ENCODE results near the gene TAPT1. TPM values are rescaled to one million over a fixed set of nuclear protein-coding genes. Genes with fewer than 3 reads are reported as not detected.

Gene TAPT1
- total and polyA plus RNA-seq, 2 donors (not counting 1 experiment from before 2014, with no cell fraction given), result 58.4 to 76.0 TPM

- Histone ChIP-seq H3K9me3 (ENCODE audit: control extremely low read depth in 1 of 3, control insufficient read depth in 2 of 3, insufficient read depth in 1 of 3, low read length in 2 of 3) (no peaks in the 10 kb centered on the region), H3K36me3 (replicated peaks in 1 of 2; ENCODE audit: control extremely low read depth in 1 of 2, control insufficient read depth in 1 of 2, extremely low read depth in 1 of 2, insufficient read depth in 2 of 2, low read length in 1 of 2) (no peaks in the 10 kb centered on the region), H3K79me2 (ENCODE audit: control insufficient read depth, insufficient read depth, low read length) (peaks cover 24% of the 10 kb centered on the region), H2AFZ (ENCODE audit: insufficient read depth, low read depth, low read length, poor library complexity, severe bottlenecking) (no peak overlapping the region), H3K9ac (ENCODE audit: low read length) (no peak overlapping the region), H4K20me1 (ENCODE audit: control insufficient read depth, insufficient read depth, low read length, poor library complexity, severe bottlenecking) (no peaks in the 10 kb centered on the region), H3K27me3 (replicated peaks in 1 of 4; ENCODE audit: control extremely low read depth in 1 of 4, control insufficient read depth in 3 of 4, insufficient read depth in 4 of 4, low read length in 3 of 4) (no peaks in the 10 kb centered on the region), H3K4me1 (ENCODE audit: control insufficient read depth in 2 of 2, insufficient read depth in 2 of 2, low read length in 2 of 2) (peaks cover 45 to 52% of the 10 kb centered on the region in 2 donors), H3K27ac (ENCODE audit: low read length in 2 of 2) (peak overlapping the region in 1 of 2 donors; percentile 2), H3K4me2 (replicated peaks; ENCODE audit: low read depth, low read length, poor library complexity, severe bottlenecking) (no peak overlapping the region), H3K4me3 (ENCODE audit: control extremely low read depth in 1 of 5, extremely low read depth in 1 of 5, insufficient read depth in 1 of 5, low read depth in 2 of 5, low read length in 4 of 5) (no peak overlapping the region)
- intact Hi-C loops (cut with micrococcal nuclease), result no loop called here
- Mint-ChIP-seq H3K9me3 (ENCODE audit: insufficient read depth) (no peaks in the 10 kb centered on the region), H3K27ac (no peak overlapping the region), H3K4me1 (peaks cover 50% of the 10 kb centered on the region), H3K27me3 (no peaks in the 10 kb centered on the region), H3K4me3 (no peak overlapping the region)
- CTCF ChIA-PET, result interaction anchor here (1.0 to 1.2 kb wide), 3 partner anchors 17 to 40 kb away, joined by 3 to 5 read pairs (median 4); no protein-coding TSS in a partner anchor
- TF ChIP-seq, protein P1, sequence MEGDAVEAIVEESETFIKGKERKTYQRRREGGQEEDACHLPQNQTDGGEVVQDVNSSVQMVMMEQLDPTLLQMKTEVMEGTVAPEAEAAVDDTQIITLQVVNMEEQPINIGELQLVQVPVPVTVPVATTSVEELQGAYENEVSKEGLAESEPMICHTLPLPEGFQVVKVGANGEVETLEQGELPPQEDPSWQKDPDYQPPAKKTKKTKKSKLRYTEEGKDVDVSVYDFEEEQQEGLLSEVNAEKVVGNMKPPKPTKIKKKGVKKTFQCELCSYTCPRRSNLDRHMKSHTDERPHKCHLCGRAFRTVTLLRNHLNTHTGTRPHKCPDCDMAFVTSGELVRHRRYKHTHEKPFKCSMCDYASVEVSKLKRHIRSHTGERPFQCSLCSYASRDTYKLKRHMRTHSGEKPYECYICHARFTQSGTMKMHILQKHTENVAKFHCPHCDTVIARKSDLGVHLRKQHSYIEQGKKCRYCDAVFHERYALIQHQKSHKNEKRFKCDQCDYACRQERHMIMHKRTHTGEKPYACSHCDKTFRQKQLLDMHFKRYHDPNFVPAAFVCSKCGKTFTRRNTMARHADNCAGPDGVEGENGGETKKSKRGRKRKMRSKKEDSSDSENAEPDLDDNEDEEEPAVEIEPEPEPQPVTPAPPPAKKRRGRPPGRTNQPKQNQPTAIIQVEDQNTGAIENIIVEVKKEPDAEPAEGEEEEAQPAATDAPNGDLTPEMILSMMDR (IDR thresholded peaks at IDR 0.05), result no peak
- TF ChIP-seq EZH2 (IDR thresholded peaks at IDR 0.05; ENCODE audit: borderline replicate concordance, insufficient read depth, low read depth, low read length, poor library complexity, severe bottlenecking), result no peak
- 98% methylated on average over 5 of the region's 5 CpGs for WGBS (ENCODE audit: insufficient coverage)
- ATAC-seq (ENCODE audit: low read depth) (no peak), DNase-seq (no peak)
- POLR2A ChIA-PET, result interaction anchor here (1.4 kb wide), 1 partner anchor 9 kb away, joined by 3 read pairs; no protein-coding TSS in a partner anchor
Measured at GRCh38 chr4:16236402-16237023, 10.2 kb upstream of the TAPT1 start.

DNA sequence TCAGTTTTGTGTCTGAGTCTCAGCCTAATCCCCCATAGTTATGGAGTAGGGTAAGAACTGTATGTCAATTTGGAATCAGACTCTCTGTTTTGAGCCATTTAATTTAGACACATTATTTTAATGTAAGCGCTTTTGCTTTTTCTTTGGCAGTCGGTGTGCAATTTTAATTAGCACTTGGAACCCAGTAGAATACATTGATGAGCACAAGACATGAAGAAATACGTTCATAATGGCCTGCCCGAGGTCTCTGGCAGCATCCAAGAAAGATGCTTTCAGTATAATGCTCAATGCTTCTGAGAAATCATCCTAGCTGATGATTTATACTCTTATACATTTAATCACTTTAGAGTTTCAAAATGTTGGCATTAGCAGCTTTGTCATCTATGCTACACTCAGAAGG, 8.9 kb upstream of the TAPT1 start:
- TF ChIP-seq, protein P1 (IDR thresholded peaks at IDR 0.05), result no peak
- TF ChIP-seq EZH2 (IDR thresholded peaks at IDR 0.05; ENCODE audit: borderline replicate concordance, insufficient read depth, low read depth, low read length, poor library complexity, severe bottlenecking), result no peak
- ATAC-seq (ENCODE audit: low read depth) (no peak), DNase-seq (no peak)
- Histone ChIP-seq H3K9ac (ENCODE audit: low read length) (no peak overlapping the region), H3K79me2 (ENCODE audit: control insufficient read depth, insufficient read depth, low read length) (peaks cover 24% of the 10 kb centered on the region), H2AFZ (ENCODE audit: insufficient read depth, low read depth, low read length, poor library complexity, severe bottlenecking) (no peak overlapping the region), H3K4me3 (ENCODE audit: control extremely low read depth in 1 of 5, extremely low read depth in 1 of 5, insufficient read depth in 1 of 5, low read depth in 2 of 5, low read length in 4 of 5) (no peak overlapping the region), H3K27me3 (replicated peaks in 1 of 4; ENCODE audit: control extremely low read depth in 1 of 4, control insufficient read depth in 3 of 4, insufficient read depth in 4 of 4, low read length in 3 of 4) (no peaks in the 10 kb centered on the region), H3K36me3 (replicated peaks in 1 of 2; ENCODE audit: control extremely low read depth in 1 of 2, control insufficient read depth in 1 of 2, extremely low read depth in 1 of 2, insufficient read depth in 2 of 2, low read length in 1 of 2) (no peaks in the 10 kb centered on the region), H3K27ac (ENCODE audit: low read length in 2 of 2) (peak overlapping the region; percentile 16 to 78), H3K9me3 (ENCODE audit: control extremely low read depth in 1 of 3, control insufficient read depth in 2 of 3, insufficient read depth in 1 of 3, low read length in 2 of 3) (peaks cover 0 to 1% (median 0%) of the 10 kb centered on the region in 3 donors), H3K4me2 (replicated peaks; ENCODE audit: low read depth, low read length, poor library complexity, severe bottlenecking) (no peak overlapping the region), H4K20me1 (ENCODE audit: control insufficient read depth, insufficient read depth, low read length, poor library complexity, severe bottlenecking) (no peaks in the 10 kb centered on the region), H3K4me1 (ENCODE audit: control insufficient read depth in 2 of 2, insufficient read depth in 2 of 2, low read length in 2 of 2) (peaks cover 42 to 62% of the 10 kb centered on the region in 2 donors)
- ChIA-PET CTCF (interaction anchor here (1.0 to 1.2 kb wide), 3 partner anchors 18 to 39 kb away, joined by 3 to 5 read pairs (median 4); no protein-coding TSS in a partner anchor), POLR2A (interaction anchor here (1.4 kb wide), 1 partner anchor 8 kb away, joined by 3 read pairs; no protein-coding TSS in a partner anchor)
- H3K4me1 Mint-ChIP-seq, result peaks cover 58% of the 10 kb centered on the region
- H3K9me3 Mint-ChIP-seq (ENCODE audit: insufficient read depth), result no peaks in the 10 kb centered on the region
- no peak overlapping the region for H3K27ac Mint-ChIP-seq
- H3K27me3 Mint-ChIP-seq, result no peaks in the 10 kb centered on the region
- WGBS (ENCODE audit: insufficient coverage), result 100% methylated on average over 1 of the region's 4 CpGs
- intact Hi-C loops (cut with micrococcal nuclease), result no loop called here
- H3K4me3 Mint-ChIP-seq, result no peak overlapping the region

Measured in B cell (primary cell).